ENCODE data around the gene ADAR.

- TF ChIP-seq POLR2AphosphoS5 (IDR thresholded peaks at IDR 0.05; ENCODE audit: borderline replicate concordance, low read depth, low read length) = no peak
- TF ChIP-seq EZH2 (IDR thresholded peaks at IDR 0.05) = no peak
- TF ChIP-seq FOXP2 (optimal IDR thresholded peaks at IDR 0.05; ENCODE audit: control extremely low read depth, extremely low read length, insufficient read depth) = no peak
Measured at GRCh38 chr1:154598871-154599635, 8.9 kb downstream of the ADAR start.
